Stromal cell of bone marrow (primary cell): ENCODE data around the gene LAMP2.
"Not testable (repeated sequence)": the region's sequence is repeated elsewhere in the genome, so short reads cannot be mapped to it uniquely, and the experiment has no call there.

Experiments
- DNase-seq: peaks from one replicate; pipeline ENCODE4 v3.0.0-alpha.2; 2012; ENCODE audit warnings: low read depth

The LAMP2 gene

DNA sequence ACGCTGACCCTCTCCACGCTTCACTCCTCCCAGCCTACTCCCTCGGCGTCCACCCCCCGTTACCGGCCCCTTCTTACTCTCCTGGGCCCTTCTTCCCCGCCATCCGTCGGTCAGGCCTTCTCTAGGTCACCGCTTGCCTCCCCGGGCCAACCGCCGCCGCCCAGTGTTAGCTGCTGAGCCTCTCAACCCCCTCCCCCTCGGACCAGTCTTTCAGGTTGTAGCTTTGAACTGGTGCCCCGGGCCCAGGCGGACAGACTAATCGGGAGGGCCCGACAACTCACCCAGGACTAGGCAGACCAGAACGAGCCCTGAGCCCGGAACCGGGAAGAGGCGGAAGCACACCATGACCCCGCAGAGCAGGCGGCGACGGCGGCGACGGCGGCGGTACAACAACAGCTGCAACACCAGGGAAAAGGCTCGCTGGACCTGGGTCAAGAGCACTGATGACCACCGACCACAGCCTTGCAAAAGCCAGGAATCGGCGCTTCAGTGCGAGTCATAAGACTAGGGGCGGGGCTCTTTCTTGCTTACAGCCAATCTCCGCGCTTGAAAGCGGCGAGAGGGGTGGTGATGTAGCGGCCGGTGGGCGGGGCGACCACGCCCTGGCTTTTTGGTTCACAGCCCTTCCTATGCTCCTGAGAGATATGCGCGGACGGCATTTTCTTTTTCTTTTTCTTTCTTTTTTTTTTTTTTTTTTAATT, at the start of gene LAMP2:
Gene LAMP2 (minus strand): TSS at position 472 of the 701 bp plus-strand sequence. CDS start 127 bp downstream, at position 345.
- DNase-seq, result peak; percentile 85

DNA sequence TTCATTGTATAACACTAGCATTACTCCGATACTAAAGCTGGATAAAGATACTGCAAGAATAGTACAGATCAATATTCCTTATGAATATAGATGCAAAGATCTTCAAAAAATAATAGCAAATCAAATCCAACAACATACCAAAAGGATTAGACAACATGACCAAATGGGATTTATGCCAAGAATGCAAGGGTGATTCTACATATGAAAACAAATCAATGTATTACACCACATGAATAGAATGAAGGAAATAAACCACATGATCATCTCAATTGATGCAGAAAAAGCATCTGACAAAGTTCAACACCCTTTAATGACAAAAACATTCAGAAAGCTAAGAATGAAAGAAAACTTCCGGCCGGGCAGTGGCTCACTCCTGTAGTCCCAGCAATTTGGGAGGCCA, 48.8 kb upstream of the LAMP2 start:
- DNase-seq, result peak; percentile 36

DNA sequence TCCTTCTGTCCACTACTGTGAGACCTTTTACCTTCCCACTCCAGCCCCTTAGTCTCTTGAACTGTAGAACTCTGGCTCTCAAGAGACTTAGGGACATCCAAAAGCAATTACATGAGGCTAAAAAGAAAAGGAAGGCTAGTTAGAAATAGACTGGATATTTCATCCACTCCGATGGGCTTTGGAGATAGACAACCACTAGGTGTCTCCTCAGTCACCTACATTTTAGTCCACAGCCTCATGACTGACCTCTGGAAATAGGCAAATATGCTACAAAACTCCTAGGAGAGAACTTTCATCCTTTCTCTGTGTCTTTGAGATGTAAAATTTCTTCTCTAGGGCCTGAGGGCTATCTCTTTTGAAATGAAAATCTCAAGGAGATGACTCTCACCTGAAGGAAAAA, 45.1 kb upstream of the LAMP2 start:
- DNase-seq, result no peak

DNA sequence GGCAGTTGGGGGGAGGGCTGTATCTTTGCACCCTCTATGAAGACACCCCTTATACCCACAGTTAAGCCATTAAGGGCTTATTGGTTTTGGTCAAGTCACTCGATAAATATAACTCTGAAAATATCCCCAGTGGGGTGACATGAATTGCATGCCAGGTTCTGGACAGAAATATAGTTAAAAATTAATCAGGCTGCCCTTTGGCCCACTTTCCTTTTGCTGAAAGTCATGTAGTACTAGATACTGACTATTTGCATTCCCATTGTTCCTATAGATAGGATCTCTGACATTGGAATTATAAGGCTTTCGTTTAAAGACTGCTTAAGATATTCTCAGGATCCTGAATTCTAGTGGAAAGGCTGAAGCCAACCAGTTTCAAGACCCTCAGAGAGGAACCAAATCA, 43.5 kb upstream of the LAMP2 start:
- DNase-seq, result no peak

DNA sequence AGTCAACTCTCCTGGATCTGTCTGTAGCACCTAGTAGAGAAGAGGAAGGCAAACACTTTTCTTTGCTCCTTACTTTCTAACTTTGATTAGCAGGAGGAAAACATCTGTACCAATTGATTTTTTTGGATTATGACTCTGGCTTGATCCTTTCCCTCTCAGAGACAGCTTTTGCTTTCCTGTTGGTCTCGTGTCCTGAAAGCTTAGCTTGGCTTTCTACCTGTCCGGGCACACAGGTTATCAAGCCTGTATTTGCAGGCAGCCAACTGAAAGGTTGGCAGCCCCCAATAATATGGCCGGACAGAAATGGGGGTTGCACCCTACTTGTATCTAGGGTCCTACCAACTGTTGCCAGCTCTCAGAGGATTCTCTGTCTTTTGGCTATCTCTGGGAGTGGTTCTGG, 43.1 kb upstream of the LAMP2 start:
- DNase-seq, result no peak

DNA sequence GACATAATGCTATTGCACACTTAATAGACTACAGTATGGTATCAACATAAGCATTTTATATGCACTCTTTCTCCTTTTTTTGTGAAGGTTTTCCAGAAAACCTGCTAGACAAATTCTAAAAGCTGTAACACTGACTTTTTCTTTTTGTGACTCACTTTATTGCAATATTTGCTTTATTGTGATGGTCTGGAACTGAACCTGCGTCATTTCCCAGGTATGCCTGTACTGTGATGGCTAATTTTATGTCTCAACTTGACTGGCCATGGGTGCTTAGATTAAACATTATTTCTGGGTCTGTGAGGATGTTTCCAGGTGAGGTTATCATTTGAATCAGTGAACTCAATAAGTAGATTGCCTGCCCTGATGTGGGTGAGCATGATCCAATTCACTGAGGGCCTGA, 35.5 kb upstream of the LAMP2 start:
- no peak for DNase-seq

DNA sequence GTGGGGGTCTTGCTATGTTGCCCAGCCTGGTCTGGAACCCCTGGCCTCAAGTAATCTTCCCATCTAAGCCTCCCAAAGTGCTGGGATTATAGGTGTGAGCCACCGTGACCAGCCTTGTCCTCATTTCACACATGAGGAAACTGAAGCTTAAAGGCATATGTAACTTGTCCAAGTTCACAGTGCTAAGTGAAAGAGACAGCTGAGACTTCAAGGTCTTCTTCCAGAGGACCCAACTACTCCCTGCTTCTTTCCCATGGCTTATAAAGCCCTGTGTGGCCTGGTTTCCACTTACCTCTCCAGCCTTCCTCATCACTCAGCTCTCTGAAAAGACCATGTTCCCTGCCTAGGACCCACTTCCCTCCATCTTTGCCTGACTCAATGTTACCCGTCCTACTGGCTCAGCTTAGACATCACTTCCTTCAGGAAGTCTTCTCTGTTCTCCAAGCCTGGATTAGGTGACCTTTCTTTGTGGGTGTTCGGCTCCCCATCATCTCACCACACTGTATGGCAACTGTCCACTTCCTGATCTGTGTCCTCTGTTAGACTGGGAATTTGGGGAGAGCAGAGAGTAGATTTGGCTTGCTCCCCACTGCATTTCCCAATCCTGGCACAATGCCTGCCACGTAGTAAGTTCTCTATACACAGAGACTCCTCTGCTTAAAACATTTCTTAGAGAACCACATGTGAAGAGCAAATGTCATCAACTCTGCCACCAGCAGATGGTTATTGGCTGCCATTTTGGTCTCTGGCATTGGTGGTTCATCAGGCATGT, 30.4 kb upstream of the LAMP2 start:
- no peak for DNase-seq

DNA sequence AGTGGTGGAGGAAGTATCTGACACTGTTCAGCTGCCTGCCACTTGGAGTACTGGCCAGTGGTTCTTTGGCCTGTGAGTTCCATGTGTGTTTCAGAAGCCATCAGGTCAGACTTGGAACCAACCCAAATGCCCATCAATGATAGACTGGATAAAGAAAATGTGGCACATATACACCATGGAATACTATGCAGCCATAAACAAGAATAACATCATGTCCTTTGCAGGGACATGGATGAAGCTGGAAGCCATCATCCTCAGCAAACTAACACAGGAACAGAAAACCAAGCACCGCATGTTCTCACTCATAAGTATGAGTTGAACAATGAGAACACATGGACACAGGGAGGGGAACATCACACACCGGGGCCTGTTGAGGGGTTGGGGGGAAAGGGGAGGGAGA, 21.0 kb upstream of the LAMP2 start:
- not testable (repeated sequence) for DNase-seq

DNA sequence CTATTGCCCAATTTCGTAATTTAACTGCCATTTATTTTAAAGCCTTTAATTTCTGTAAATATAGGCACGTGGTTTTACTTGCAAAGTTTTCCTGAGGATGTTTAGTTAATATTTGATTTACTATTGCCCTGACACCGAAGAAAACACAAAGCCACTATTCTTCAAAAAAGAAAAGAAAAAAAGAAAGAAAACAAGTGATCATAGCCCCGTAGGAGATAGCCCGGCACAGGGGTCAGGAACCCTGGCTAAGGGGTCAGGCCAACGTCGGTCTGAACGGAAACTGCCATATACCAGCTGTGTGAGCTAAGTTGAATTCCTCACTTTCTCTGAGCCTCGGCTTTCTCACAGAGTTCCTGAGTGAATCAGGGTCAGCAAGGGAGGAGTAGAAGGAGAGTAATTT, 17.7 kb upstream of the LAMP2 start:
- no peak for DNase-seq

DNA sequence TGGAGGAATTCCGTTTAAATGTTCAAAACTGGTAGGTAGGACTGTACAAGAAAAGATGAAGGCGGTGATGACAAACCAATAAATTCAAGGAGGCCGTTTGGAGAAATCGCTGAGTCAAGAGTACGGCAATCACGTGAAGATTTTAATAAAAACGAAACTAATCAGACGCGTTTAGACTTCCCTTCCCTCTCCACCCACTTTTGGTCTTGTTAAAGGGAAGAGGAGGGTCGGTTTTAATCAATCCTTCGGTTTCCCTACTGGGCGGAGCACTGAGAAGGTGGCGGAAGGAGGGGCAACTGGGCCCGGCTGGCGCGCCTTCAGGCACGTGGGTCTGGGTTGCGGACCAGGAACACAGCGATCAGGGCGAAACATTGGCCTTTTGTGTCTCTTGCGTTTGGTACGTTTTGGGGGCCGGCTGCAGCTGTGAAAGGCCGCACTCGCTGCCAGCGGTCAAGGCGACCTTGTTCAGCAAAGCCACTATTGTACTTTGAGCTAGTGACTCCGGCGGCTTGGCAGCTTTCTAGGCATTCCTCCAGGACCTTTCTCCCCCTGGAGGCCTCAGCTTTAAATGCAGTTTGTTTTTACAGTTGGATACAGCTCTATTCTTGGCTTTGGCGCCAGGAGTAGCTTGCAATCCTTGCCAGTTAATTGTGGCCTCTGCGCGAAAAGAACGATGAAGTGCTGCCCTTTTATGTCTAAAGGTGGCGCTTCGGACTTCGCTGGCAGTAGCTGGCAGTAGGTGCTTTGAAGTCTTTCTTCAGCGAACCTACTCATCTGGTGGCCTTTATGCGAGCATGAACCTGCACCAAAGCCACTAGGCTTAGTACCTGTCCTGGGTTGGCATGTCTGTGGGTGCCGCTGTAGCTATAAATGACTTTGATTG, 16.8 kb upstream of the LAMP2 start:
- DNase-seq, result peak; percentile 71

DNA sequence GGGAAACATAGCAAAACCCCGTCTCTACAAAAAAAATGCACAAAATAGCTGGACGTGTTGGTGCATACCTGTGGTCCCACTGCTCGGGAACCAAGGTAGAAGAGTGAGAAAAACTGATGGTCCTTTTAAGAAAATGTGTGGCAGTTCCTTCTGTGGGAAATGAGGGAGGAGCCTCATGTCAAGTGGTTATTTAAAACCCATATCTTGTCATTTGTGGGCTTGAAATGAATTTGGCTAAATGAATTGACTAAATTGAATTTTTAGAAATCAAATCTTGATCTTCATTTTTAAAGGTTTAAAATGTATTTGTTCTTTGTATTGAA, 16.2 kb upstream of the LAMP2 start:
- DNase-seq, result no peak

DNA sequence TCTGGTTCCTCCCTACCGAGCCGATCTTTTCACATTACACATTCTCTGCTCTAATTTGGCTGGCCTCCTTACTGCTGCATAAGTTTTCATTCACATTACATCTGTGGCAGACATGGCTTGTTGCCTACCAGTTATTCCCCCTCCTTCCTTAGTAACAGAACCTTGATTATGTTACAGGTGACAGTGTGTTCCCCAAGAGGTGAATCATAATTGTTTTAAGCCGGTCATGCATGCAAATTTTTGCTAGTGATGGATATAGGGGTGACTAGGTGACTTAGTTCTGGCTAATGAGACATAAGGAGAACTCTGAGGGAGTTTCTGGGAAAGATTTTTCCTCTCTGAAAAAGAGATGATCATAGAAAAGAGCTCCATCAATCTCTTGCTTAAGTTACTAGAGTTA, 8.4 kb upstream of the LAMP2 start:
- DNase-seq, result no peak

DNA sequence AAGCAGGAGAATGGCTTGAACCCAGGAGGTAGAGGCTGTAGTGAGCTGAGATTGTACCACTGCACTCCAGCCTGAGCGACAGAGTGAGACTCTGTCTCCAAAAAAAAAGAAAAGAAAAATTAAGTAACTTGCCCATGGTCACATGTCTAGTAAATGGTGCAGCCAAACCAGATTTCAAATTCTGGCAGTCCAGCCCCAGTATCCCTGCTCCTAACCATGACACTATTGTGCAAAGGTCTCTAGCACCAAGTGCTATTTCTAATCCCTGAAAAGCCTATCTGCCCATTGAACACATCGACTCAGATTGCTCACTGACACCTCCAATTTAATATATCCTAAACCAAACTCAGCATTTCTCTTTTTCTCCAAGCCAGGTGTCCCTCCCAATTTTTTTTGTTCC, 7.6 kb upstream of the LAMP2 start:
- DNase-seq, result no peak

DNA sequence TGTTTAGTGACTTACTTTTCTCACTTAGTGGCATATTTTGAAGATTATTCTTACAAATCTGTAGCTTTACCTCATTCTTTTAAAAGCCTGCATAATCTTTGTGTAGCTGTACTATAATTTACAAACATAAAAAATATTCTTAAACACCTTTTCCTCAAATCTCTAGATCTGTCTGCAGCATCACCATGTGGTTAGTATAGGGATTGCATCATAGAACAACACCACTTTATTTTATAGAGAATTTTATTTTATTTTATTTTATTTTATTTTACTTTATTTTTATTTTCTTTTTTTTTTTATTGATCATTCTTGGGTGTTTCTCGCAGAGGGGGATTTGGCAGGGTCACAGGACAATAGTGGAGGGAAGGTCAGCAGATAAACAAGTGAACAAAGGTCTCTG, 6.4 kb upstream of the LAMP2 start:
- peak; percentile 13 for DNase-seq

DNA sequence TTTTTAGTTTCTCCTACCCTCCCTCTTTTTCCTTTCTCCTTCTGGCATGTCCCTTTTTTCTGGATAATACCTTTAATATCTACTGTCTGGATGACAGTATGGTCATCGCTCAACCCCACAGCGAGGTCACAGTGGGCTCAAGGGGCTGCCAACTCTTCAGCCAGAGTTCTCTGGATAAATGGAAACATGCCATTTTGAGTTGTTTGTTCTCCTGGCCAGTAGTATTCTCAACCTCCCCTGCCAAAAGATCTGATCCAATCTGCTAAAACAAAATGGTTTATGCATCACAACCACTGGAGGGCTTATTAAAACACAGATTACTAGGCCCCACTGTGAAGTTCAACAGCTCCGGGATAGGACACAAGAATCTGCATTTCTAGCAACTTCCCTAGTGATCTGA, 5.0 kb upstream of the LAMP2 start:
- no peak for DNase-seq

DNA sequence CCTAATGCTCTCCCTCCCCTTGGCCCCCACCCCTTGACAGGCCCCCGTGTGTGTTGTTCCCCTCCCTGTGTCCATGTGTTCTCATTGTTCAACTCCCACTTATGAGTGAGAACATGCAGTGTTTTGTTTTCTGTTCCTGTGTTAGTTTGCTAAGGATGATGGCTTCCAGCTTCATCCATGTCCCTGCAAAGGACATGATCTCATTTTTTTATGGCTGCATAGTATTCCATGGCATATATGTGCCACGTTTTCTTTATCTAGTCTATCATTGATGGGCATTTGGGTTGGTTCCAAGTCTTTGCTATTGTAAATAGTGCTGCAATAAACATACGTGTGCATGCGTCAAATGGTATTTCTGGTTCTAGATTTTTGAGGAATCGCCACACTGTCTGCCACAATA, 561 bp upstream of the LAMP2 start:
- not testable (repeated sequence) for DNase-seq

DNA sequence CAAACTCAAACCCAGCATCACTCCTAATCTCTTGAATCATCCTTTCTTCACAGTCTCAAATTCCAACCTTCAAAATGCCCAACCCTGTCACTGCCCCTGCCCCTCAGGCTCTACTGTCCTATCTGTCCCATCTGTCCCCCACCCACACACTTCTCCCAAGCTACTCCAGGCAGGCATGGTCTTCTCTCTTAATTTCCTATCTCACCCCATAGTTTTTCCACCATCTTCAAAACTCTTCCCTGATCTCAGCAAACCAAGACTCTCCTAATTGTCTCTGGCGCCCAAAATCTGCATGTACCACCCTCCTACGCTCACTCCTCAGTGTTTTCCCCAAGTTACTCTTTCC, 644 bp downstream of the LAMP2 start:
- no peak for DNase-seq

DNA sequence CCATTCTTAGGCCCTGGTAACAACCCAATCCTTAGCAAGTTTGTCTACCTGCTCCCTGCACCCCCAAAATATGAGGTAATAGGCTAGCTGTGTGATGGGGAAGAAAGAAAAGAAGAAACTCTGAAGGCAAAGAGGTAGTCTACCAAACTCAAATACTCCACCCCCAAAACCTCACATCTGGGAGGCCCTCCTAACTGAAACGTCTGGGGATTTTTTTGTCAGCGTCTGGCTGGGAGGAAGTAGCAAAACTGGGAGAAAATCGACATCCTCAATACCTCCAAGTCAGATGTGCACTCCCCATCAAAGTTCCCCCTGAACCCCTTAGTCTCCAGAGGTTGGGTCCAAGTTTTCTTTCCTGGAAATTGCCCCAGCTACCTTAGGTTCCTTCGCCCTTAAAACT, 1.0 kb downstream of the LAMP2 start:
- no peak for DNase-seq

DNA sequence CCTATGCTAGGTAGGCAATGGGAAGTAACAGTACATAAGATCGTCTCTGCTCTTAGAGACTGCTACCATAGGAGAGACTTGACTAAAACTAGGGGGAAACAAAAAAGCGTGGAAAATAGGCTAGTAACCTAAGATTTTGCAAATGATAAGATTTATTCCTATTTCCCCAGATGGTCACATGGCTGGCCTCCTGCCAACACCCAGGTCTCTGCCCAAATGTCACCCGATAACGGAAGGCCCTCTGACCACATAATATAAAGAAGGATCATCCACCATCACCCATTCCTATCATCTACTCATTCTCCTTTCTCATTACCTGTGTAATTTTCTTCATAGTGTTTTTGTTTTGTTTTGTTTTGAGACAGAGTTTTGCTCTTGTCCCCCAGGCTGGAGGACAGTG, 4.7 kb downstream of the LAMP2 start:
- no peak for DNase-seq

DNA sequence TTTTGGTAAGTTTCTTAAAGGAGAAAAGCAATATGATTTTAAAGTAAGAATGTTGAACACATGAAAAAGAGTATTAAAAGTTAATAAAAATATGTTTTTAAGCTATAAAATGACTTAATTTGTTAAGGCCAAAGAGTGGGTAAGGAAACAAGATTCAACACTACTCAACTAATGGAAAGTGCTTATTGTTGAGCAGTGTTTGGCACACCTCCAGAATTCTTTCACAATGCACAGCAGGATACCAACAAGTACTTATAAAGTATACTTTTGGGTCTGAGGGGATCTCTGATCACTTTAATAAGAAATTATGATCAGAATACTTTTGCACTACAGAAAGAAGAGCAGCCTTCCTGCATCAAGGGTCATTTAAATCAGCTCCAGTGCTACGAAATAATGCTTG, 5.9 kb downstream of the LAMP2 start:
- DNase-seq, result no peak

DNA sequence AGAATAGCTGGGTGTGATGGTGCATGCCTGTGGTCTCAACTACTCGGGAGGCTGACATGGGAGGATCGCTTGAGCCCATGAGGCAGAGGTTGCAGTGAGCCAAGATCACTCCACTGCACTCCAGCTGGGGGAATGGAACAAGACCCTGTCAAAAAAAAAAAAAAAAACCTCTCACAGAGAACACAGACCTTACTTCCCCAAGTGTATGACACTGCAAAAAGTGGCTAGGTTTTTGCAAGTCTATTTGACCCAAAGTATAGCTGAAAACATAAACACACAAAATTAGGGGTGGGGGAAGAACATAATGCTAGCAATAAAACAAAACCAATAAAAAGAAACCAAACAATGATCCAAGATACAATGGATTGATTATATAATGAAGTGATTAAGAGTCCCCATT, 6.7 kb downstream of the LAMP2 start:
- no peak for DNase-seq

DNA sequence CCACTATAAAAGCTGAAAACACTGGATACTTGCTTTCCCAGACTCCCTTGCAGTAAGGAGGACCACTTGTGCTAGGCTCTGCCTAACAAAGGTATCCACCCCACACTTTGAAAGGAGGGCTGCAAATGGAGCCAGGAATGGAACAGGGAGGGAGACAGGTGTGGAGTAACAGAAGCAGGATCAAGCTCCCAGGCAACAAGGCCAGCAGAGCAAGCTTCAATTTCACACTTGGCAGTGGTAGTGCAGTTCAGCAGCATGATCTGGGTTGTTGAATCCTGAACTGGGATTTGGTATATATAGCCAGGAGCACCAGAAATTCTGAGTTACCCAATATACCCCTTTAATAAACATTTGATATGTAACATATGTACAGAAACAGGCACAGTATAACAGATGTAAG, 9.8 kb downstream of the LAMP2 start:
- DNase-seq, result no peak

DNA sequence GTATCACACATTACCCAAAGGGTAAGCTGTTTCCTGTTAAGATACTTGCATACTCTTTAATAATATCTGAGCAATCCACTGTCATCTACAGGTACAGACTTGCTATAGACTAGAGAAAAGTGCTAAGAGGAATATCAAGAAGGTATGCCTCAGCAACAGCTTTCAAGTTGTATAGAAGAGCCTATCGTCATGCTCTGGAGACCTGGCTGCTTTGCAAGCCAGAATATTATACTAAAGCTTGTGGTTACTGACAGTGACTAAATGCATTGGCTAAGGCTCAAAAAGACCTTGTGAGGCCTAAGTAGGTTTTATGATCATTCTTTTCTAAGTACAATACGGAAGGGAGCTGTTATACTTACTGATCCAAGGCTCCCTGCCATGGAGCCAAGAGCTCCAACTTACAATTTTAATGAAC, 11.3 kb downstream of the LAMP2 start:
- DNase-seq, result peak; percentile 77
